Spleen (tissue), 7 donors: Measurements from ENCODE around the gene RGS6.

Experiments used
- CTCF ChIP-seq, 11 experiments: fragments of 200-600 bp in 7 of 11; fragments of 450-650 bp in 4 of 11; sonication (generic) in 4 of 11; IDR thresholded peaks in 8 of 11; conservative IDR thresholded peaks in 3 of 11; 1 replicate in 7 of 11; 2 replicates in 4 of 11; pipeline versions ENCODE4 v1.4.0 to v1.8.0; 2016 to 2021; ENCODE audit warnings: antibody characterized with exemption in 11 of 11, inconsistent platforms in 4 of 11, mild to moderate bottlenecking in 1 of 11
- POLR2A ChIP-seq, 3 donors: fragments of 450-650 bp; IDR thresholded peaks; one replicate each; pipeline ENCODE4 v1.5.1; 2017; ENCODE audit warnings: antibody characterized with exemption in 3 of 3, mild to moderate bottlenecking in 1 of 3
- donor health status: DM: no; HTN: no; CAD: no; lungs with moderate emphysema.
- donor health status: DM: no; HTN: no; CAD: no.
- donor health status: DM: no; HTN: no; CAD: no.

GRCh38 chr14:72528059-72528862, 596.0 kb downstream of the RGS6 start:
- TF ChIP-seq CTCF (IDR thresholded peaks at IDR 0.05 in 8 of 11, conservative IDR thresholded peaks at IDR 0.05 in 3 of 11) = no peak
- no peak for TF ChIP-seq POLR2A (IDR thresholded peaks at IDR 0.05)
